ENCODE results near the gene DFFA. TPM values are rescaled to one million over a fixed set of nuclear protein-coding genes. Genes with fewer than 3 reads are reported as not detected.
"Not testable (repeated sequence)": the region's sequence is repeated elsewhere in the genome, so short reads cannot be mapped to it uniquely, and the experiment has no call there.

The DFFA gene
- total RNA-seq, 1 donor from 2014 or later = 39.0 TPM

DNA sequence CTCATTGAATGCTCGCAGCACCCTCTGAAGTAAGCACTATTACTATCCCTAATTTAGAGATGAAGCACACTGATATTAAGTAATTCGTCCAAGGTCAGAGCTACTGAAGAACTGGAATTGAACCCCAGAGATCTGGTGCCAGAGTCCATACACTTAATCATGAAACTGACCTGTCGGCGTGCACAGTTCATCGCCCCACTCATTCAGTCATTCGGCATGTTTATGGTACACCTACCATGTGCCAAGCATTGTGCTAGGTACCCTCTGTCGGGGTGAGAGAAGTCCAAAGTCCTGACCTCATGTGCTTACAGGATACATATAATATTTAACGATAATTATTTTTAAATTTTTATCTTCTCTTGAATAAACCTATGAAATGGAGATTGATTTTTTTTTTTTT lies 47.7 kb downstream of the DFFA start:
- ChIA-PET CTCF (no interaction called here), POLR2A (no interaction called here)
- no peak for DNase-seq
- Mint-ChIP-seq H3K36me3 (ENCODE audit: low read depth) (peaks cover 16% of the 10 kb centered on the region), H3K9me3 (no peaks in the 10 kb centered on the region), H3K4me1 (peaks cover 4% of the 10 kb centered on the region), H3K4me3 (no peak overlapping the region), H3K27me3 (no peaks in the 10 kb centered on the region), H3K27ac (no peak overlapping the region)
- TF ChIP-seq, protein P1, sequence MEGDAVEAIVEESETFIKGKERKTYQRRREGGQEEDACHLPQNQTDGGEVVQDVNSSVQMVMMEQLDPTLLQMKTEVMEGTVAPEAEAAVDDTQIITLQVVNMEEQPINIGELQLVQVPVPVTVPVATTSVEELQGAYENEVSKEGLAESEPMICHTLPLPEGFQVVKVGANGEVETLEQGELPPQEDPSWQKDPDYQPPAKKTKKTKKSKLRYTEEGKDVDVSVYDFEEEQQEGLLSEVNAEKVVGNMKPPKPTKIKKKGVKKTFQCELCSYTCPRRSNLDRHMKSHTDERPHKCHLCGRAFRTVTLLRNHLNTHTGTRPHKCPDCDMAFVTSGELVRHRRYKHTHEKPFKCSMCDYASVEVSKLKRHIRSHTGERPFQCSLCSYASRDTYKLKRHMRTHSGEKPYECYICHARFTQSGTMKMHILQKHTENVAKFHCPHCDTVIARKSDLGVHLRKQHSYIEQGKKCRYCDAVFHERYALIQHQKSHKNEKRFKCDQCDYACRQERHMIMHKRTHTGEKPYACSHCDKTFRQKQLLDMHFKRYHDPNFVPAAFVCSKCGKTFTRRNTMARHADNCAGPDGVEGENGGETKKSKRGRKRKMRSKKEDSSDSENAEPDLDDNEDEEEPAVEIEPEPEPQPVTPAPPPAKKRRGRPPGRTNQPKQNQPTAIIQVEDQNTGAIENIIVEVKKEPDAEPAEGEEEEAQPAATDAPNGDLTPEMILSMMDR (IDR thresholded peaks at IDR 0.05) = no peak
- intact Hi-C loops (cut with micrococcal nuclease) = no loop called here
- ATAC-seq (ENCODE audit: low read depth) = no peak

DNA sequence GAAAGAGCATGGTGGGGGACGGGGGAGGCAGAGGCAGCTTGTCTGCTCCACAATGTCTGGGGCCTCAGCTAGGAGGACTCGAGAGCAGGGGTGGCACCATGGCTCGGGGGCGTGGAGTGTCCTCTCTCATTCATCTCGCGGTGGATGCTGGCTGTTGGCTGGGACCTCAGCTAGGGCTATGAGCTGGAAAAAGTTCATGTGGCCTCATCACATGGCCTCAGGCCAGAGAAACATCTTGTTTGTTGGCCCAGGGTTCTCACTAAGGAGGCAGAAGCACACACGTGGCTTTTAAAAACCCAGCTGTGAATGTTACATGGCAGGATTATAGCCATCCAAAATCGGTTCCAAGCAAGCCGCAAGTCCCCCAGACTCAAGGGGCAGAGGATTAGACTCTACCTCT lies 48.3 kb downstream of the DFFA start:
- ChIA-PET POLR2A (no interaction called here), CTCF (no interaction called here)
- TF ChIP-seq, protein P1 (IDR thresholded peaks at IDR 0.05) = no peak
- no peaks in the 10 kb centered on the region for H3K27me3 Mint-ChIP-seq
- H3K36me3 Mint-ChIP-seq (ENCODE audit: low read depth) = peaks cover 22% of the 10 kb centered on the region
- no peak overlapping the region for H3K4me3 Mint-ChIP-seq
- no peaks in the 10 kb centered on the region for H3K9me3 Mint-ChIP-seq
- no peak for ATAC-seq (ENCODE audit: low read depth)
- peaks cover 2% of the 10 kb centered on the region for H3K4me1 Mint-ChIP-seq
- no peak overlapping the region for H3K27ac Mint-ChIP-seq
- no peak for DNase-seq
- intact Hi-C loops (cut with micrococcal nuclease) = no loop called here

DNA sequence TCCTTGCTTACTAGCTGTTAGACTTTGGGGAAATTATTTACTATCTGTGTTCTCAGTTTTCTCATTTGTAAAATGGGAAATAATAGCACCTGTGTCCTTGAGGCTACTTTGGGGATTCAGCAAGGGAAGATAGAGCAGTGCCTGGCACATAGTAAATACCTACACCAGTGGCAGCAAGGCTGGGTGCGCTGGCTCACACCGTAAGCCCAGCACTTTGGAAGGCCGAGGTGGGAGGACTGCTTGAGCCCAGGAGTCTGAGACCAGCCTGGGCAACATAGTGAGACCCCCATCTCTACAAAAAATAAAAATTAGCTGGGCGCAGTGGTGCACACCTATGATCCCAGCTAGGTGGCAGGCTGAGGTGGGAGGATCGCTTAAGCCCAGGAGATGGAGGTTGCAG lies 50.7 kb downstream of the DFFA start:
- Mint-ChIP-seq H3K36me3 (ENCODE audit: low read depth) (peaks cover 44% of the 10 kb centered on the region), H3K4me1 (no peaks in the 10 kb centered on the region), H3K9me3 (no peaks in the 10 kb centered on the region), H3K4me3 (no peak overlapping the region), H3K27ac (no peak overlapping the region), H3K27me3 (no peaks in the 10 kb centered on the region)
- ATAC-seq (ENCODE audit: low read depth) = no peak
- ChIA-PET POLR2A (no interaction called here), CTCF (no interaction called here)
- TF ChIP-seq, protein P1 (IDR thresholded peaks at IDR 0.05) = no peak
- DNase-seq = no peak
- intact Hi-C loops (cut with micrococcal nuclease) = no loop called here

DNA sequence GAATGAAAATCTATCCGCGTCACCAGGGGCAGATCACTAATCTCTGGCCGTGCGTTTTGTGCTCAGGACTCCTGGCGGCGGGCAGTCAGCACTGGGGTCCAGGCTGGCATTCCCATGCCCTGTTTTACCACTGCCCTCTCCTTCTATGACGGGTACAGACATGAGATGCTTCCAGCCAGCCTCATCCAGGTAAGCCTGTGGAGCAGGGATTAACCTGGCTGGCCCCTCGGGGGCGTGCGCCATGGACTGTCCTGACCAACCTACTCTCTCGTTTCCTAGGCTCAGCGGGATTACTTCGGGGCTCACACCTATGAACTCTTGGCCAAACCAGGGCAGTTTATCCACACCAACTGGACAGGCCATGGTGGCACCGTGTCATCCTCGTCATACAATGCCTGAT lies 53.0 kb downstream of the DFFA start:
- CTCF ChIA-PET = no interaction called here
- POLR2A ChIA-PET = no interaction called here
- DNase-seq (no peak), ATAC-seq (ENCODE audit: low read depth) (no peak)
- TF ChIP-seq, protein P1 (IDR thresholded peaks at IDR 0.05) = no peak
- intact Hi-C loops (cut with micrococcal nuclease) = no loop called here
- H3K4me1 Mint-ChIP-seq = peaks cover 4% of the 10 kb centered on the region
- H3K9me3 Mint-ChIP-seq = no peaks in the 10 kb centered on the region
- peaks cover 60% of the 10 kb centered on the region for H3K36me3 Mint-ChIP-seq (ENCODE audit: low read depth)
- H3K4me3 Mint-ChIP-seq = no peak overlapping the region
- H3K27me3 Mint-ChIP-seq = no peaks in the 10 kb centered on the region
- no peak overlapping the region for H3K27ac Mint-ChIP-seq

DNA sequence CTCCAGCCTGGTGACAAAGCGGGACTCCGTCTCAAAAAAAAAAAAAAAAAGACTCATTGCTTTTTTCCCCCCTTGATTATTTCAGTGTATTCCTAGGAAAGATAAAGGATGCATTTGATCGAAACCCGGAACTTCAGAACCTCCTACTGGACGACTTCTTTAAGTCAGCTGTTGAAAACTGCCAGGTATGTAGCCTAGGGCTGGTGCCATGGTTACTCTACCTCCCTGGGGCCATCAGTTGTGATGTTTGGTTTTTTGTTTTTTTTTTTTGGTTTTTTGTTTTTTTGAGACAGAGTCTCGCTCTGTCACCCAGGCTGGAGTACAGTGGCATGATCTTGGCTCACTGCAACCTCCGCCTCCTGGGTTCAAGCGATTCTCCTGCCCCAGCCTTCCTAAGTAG lies 53.6 kb downstream of the DFFA start:
- H3K4me1 Mint-ChIP-seq; H3K4me3 Mint-ChIP-seq; POLR2A ChIA-PET; CTCF ChIA-PET; ATAC-seq (ENCODE audit: low read depth); intact Hi-C loops (cut with micrococcal nuclease); H3K27ac Mint-ChIP-seq; H3K27me3 Mint-ChIP-seq; DNase-seq; H3K9me3 Mint-ChIP-seq: not testable (repeated sequence)
- H3K36me3 Mint-ChIP-seq (ENCODE audit: low read depth) = peaks cover 66% of the 10 kb centered on the region

DNA sequence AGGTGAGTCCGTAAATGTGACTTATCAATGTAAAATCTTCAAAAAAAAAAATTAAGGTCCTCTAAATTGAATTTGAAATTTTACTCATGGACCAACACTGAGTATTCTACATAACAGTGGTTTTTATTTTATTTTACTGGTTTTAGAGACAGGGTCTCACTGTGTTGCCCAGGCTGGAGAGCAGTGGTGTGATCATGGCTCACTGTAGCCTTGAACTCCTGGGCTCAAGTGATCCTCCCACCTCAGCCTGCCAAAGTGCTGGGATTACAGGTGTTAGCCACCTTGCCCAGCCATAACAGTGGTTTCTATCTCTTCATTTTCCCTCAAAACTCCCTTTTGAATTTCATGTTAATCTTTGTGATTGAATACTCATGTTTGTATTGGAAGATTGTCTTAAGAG lies 56.4 kb downstream of the DFFA start:
- intact Hi-C loops (cut with micrococcal nuclease); ATAC-seq (ENCODE audit: low read depth); CTCF ChIA-PET; H3K9me3 Mint-ChIP-seq; DNase-seq; H3K27ac Mint-ChIP-seq; POLR2A ChIA-PET; H3K27me3 Mint-ChIP-seq; H3K4me3 Mint-ChIP-seq; H3K4me1 Mint-ChIP-seq: not testable (repeated sequence)
- H3K36me3 Mint-ChIP-seq (ENCODE audit: low read depth) = peaks cover 88% of the 10 kb centered on the region

Data from activated B cell treated with CpG ODN at 0.5 μM for 24 hours (primary cell).